ENCODE results near the gene NDUFV2. TPM values are rescaled to one million over a fixed set of nuclear protein-coding genes. Genes with fewer than 3 reads are reported as not detected.

NDUFV2 gene
- total and polyA plus RNA-seq, 2 of the 13 experiments (the other 11 are each of a cell fraction or from before 2014, with no cell fraction given) = 216 to 299 TPM

DNA sequence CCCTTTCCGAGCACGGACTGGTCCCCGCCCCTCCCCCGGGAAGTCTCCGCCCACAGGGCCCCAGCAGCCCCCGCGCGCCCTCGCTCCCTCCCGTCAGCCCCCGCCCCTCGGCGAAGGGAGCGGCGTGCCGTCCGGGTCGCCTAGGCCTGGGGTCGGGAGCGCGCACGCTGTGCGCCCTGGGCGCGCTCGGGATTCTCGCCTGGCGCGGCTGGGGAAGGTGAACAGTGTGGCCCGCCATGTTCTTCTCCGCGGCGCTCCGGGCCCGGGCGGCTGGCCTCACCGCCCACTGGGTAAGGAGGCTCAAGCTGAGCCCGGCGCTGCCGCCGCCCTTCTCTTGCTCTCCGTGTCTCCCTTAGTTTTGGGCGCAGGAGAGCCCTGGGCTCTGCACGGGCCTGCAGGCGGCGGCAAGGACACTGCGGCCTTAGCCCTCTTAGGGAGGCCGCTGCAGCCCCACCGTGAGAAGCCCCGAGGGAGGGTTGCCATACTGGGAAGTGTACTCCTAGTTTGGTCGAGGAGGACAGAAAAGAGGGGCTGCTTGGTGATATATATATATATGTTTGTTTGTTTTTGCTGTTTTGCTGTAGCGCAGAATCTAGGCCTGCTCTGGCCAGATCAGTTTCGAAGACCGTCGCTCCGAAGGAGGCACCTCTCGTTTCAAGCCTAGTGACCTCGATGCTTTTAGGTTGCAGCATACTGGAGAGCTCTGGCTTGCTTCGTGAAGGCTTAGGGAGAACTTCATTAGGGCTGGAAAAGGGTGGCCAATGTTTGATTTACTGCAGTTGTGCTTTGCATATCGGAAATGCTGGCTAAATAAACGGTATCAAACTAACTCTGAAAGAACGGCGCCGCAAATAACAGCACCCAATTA, at the start of gene NDUFV2 (continued):
- peak; percentile 71 for TF ChIP-seq TEAD3 (CRISPR knock-in tag; optimal IDR thresholded peaks at IDR 0.05; ENCODE audit: borderline replicate concordance)
- no peak; the same call in 1 of the 2 replicates for TF ChIP-seq ZBTB20 (CRISPR knock-in tag; IDR thresholded peaks at IDR 0.05; ENCODE audit: borderline replicate concordance, low read depth)
- peak; percentile 78; the same call in 1 of the 2 replicates for TF ChIP-seq MTA1 (CRISPR knock-in tag; IDR thresholded peaks at IDR 0.05; ENCODE audit: borderline replicate concordance)
- TF ChIP-seq ARNTL (CRISPR knock-in tag; IDR thresholded peaks at IDR 0.05) = peak; percentile 78
- peak; percentile 89; the same call in 1 of the 2 replicates for TF ChIP-seq ZNF607 (CRISPR knock-in tag; IDR thresholded peaks at IDR 0.05; ENCODE audit: borderline replicate concordance)
- TF ChIP-seq ZNF333 (CRISPR knock-in tag; IDR thresholded peaks at IDR 0.05; ENCODE audit: borderline replicate concordance) = 0 out of 2 replicates have a peak, but pooled peaks have one; percentile 40
- TF ChIP-seq ZNF383 (CRISPR knock-in tag; IDR thresholded peaks at IDR 0.05; ENCODE audit: borderline replicate concordance) = no peak
- TF ChIP-seq SOX6 (IDR thresholded peaks at IDR 0.05) = no peak
- TF ChIP-seq SOX6 (CRISPR knock-in tag; IDR thresholded peaks at IDR 0.05) = peak; percentile 36
- no peak for TF ChIP-seq CENPX (CRISPR knock-in tag; IDR thresholded peaks at IDR 0.05)
- 0 out of 2 replicates have a peak, but pooled peaks have one; percentile 56 for TF ChIP-seq ZNF879 (CRISPR knock-in tag; IDR thresholded peaks at IDR 0.05)
- no peak for TF ChIP-seq ZNF17 (CRISPR knock-in tag; IDR thresholded peaks at IDR 0.05)
- TF ChIP-seq, protein P1, sequence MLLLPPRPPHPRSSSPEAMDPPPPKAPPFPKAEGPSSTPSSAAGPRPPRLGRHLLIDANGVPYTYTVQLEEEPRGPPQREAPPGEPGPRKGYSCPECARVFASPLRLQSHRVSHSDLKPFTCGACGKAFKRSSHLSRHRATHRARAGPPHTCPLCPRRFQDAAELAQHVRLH (CRISPR knock-in tag; IDR thresholded peaks at IDR 0.05; ENCODE audit: borderline replicate concordance, low read depth) = peak; percentile 44
- TF ChIP-seq, protein P2, sequence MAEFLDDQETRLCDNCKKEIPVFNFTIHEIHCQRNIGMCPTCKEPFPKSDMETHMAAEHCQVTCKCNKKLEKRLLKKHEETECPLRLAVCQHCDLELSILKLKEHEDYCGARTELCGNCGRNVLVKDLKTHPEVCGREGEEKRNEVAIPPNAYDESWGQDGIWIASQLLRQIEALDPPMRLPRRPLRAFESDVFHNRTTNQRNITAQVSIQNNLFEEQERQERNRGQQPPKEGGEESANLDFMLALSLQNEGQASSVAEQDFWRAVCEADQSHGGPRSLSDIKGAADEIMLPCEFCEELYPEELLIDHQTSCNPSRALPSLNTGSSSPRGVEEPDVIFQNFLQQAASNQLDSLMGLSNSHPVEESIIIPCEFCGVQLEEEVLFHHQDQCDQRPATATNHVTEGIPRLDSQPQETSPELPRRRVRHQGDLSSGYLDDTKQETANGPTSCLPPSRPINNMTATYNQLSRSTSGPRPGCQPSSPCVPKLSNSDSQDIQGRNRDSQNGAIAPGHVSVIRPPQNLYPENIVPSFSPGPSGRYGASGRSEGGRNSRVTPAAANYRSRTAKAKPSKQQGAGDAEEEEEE (CRISPR knock-in tag; IDR thresholded peaks at IDR 0.05; ENCODE audit: borderline replicate concordance) = no peak
- no peak for TF ChIP-seq SMARCC2 (IDR thresholded peaks at IDR 0.05)
- TF ChIP-seq SMARCE1 (IDR thresholded peaks at IDR 0.05; ENCODE audit: borderline replicate concordance) = no peak
- TF ChIP-seq, protein P3, sequence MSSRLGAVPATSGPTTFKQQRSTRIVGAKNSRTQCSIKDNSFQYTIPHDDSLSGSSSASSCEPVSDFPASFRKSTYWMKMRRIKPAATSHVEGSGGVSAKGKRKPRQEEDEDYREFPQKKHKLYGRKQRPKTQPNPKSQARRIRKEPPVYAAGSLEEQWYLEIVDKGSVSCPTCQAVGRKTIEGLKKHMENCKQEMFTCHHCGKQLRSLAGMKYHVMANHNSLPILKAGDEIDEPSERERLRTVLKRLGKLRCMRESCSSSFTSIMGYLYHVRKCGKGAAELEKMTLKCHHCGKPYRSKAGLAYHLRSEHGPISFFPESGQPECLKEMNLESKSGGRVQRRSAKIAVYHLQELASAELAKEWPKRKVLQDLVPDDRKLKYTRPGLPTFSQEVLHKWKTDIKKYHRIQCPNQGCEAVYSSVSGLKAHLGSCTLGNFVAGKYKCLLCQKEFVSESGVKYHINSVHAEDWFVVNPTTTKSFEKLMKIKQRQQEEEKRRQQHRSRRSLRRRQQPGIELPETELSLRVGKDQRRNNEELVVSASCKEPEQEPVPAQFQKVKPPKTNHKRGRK (CRISPR knock-in tag; IDR thresholded peaks at IDR 0.05) = no peak
- TF ChIP-seq ZNF772 (CRISPR knock-in tag; IDR thresholded peaks at IDR 0.05) = no peak; the same call in 1 of the 2 replicates
- TF ChIP-seq ZSCAN12 (CRISPR knock-in tag; IDR thresholded peaks at IDR 0.05) = no peak
- TF ChIP-seq HDAC1 (CRISPR knock-in tag; IDR thresholded peaks at IDR 0.05) = peak; percentile 71
- TF ChIP-seq, protein P4, sequence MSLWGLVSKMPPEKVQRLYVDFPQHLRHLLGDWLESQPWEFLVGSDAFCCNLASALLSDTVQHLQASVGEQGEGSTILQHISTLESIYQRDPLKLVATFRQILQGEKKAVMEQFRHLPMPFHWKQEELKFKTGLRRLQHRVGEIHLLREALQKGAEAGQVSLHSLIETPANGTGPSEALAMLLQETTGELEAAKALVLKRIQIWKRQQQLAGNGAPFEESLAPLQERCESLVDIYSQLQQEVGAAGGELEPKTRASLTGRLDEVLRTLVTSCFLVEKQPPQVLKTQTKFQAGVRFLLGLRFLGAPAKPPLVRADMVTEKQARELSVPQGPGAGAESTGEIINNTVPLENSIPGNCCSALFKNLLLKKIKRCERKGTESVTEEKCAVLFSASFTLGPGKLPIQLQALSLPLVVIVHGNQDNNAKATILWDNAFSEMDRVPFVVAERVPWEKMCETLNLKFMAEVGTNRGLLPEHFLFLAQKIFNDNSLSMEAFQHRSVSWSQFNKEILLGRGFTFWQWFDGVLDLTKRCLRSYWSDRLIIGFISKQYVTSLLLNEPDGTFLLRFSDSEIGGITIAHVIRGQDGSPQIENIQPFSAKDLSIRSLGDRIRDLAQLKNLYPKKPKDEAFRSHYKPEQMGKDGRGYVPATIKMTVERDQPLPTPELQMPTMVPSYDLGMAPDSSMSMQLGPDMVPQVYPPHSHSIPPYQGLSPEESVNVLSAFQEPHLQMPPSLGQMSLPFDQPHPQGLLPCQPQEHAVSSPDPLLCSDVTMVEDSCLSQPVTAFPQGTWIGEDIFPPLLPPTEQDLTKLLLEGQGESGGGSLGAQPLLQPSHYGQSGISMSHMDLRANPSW (CRISPR knock-in tag; IDR thresholded peaks at IDR 0.05; ENCODE audit: borderline replicate concordance) = no peak
- no peak for TF ChIP-seq SIX4 (CRISPR knock-in tag; IDR thresholded peaks at IDR 0.05)
- TF ChIP-seq ZNF124 (CRISPR knock-in tag; IDR thresholded peaks at IDR 0.05) = 0 out of 2 replicates have a peak, but pooled peaks have one; percentile 11
- TF ChIP-seq ERF (CRISPR knock-in tag; IDR thresholded peaks at IDR 0.05) = peak; percentile 80; the same call in 1 of the 2 replicates
- TF ChIP-seq MED13 (CRISPR knock-in tag; IDR thresholded peaks at IDR 0.05) = no peak
